ENCODE data around the gene ECE1. TPM values are rescaled to one million over a fixed set of nuclear protein-coding genes. Genes with fewer than 3 reads are reported as not detected.

The ECE1 gene
- total and polyA plus RNA-seq, 2 of the 8 experiments (the other 6 are each of a cell fraction or from before 2014, with no cell fraction given) = 21.4 to 36.8 TPM

- TF ChIP-seq SRF (IDR thresholded peaks at IDR 0.05; ENCODE audit: low read depth, low read length) = no peak
Measured at GRCh38 chr1:21251773-21252471, 38.3 kb downstream of the ECE1 start (continued).
